ENCODE results near the gene AMER2.
"Not testable (repeated sequence)": the region's sequence is repeated elsewhere in the genome, so short reads cannot be mapped to it uniquely, and the experiment has no call there.

AMER2 gene

GRCh38 chr13:25165663-25166062 lies 6.4 kb downstream of the AMER2 start:
- DNase-seq: peak in 1 of 10 donors; percentile 44
- intact Hi-C loops (cut with DNase I): no loop called here

GRCh38 chr13:25165163-25165562 lies 6.9 kb downstream of the AMER2 start:
- DNase-seq; intact Hi-C loops (cut with DNase I): not testable (repeated sequence)

GRCh38 chr13:25157681-25158080 lies 14.4 kb downstream of the AMER2 start:
- DNase-seq: no peak
- intact Hi-C loops (cut with DNase I): no loop called here

GRCh38 chr13:25153736-25154135 lies 18.4 kb downstream of the AMER2 start:
- intact Hi-C loops (cut with DNase I): no loop called here
- peak in 3 of 10 donors; percentile 34 to 87 (median 39) for DNase-seq

GRCh38 chr13:25151626-25152195 lies 20.4 kb downstream of the AMER2 start:
- intact Hi-C loops (cut with DNase I): no loop called here

GRCh38 chr13:25149711-25150110 lies 22.4 kb downstream of the AMER2 start:
- DNase-seq: no peak
- intact Hi-C loops (cut with DNase I): no loop called here

More at GRCh38 chr13:25151626-25152195, 20.4 kb downstream of the AMER2 start:
- no peak for DNase-seq

GRCh38 chr13:25148402-25148771 lies 23.7 kb downstream of the AMER2 start:
- intact Hi-C loops (cut with DNase I): no loop called here
- DNase-seq: no peak

GRCh38 chr13:25147638-25148401 lies 24.3 kb downstream of the AMER2 start:
- DNase-seq: no peak
- intact Hi-C loops (cut with DNase I): no loop called here

- DNase-seq: no peak
- intact Hi-C loops (cut with DNase I): no loop called here
These were observed 28.4 kb downstream of the AMER2 start for GRCh38 chr13:25143706-25144105.

- no peak for DNase-seq
- intact Hi-C loops (cut with DNase I): no loop called here
These were observed 31.0 kb downstream of the AMER2 start for GRCh38 chr13:25141042-25141441.

- intact Hi-C loops (cut with DNase I): no loop called here
These were observed 34.3 kb downstream of the AMER2 start for GRCh38 chr13:25137788-25138115.

GRCh38 chr13:25136880-25137787 lies 35.0 kb downstream of the AMER2 start:
- DNase-seq: no peak
- intact Hi-C loops (cut with DNase I): no loop called here

More at GRCh38 chr13:25137788-25138115, 34.3 kb downstream of the AMER2 start:
- no peak for DNase-seq

- intact Hi-C loops (cut with DNase I): no loop called here
- no peak for DNase-seq
These were observed 36.2 kb downstream of the AMER2 start for GRCh38 chr13:25135896-25136295.

GRCh38 chr13:25132751-25133390 lies 39.2 kb downstream of the AMER2 start:
- intact Hi-C loops (cut with DNase I): no loop called here
- DNase-seq: no peak

- DNase-seq: no peak
- intact Hi-C loops (cut with DNase I): no loop called here
These were observed 40.1 kb downstream of the AMER2 start for GRCh38 chr13:25131881-25132420.

GRCh38 chr13:25130944-25131343 lies 41.1 kb downstream of the AMER2 start:
- no peak for DNase-seq
- intact Hi-C loops (cut with DNase I): no loop called here

GRCh38 chr13:25118378-25118905 lies 53.6 kb downstream of the AMER2 start:
- no peak for DNase-seq
- intact Hi-C loops (cut with DNase I): no loop called here

GRCh38 chr13:25117312-25117711 lies 54.8 kb downstream of the AMER2 start:
- intact Hi-C loops (cut with DNase I): no loop called here
- no peak for DNase-seq

- intact Hi-C loops (cut with DNase I): no loop called here
These were observed 56.0 kb downstream of the AMER2 start for GRCh38 chr13:25116044-25116443.

GRCh38 chr13:25114220-25114619 lies 57.9 kb downstream of the AMER2 start:
- intact Hi-C loops (cut with DNase I): loop anchor here (2.0 to 5.0 kb wide), 2 partner anchors 107 to 173 kb away; partner anchors contain the start of gene MTMR6

More at GRCh38 chr13:25116044-25116443, 56.0 kb downstream of the AMER2 start:
- DNase-seq: no peak

More at GRCh38 chr13:25114220-25114619, 57.9 kb downstream of the AMER2 start:
- peak; percentile 72 to 97 (median 86) for DNase-seq
